SK-MEL-5 (cell line): ENCODE results near the gene ZMYM4. TPM values are rescaled to one million over a fixed set of nuclear protein-coding genes. Genes with fewer than 3 reads are reported as not detected.
A peak's percentile ranks its signal among the peaks of the same experiment; 100 is the strongest.

Experiments used
- DNase-seq: peaks from one replicate; pipeline ENCODE4 v3.0.0-alpha.2; 2016; ENCODE audit warnings: low read depth, low spot score
- in situ Hi-C: cut with HindIII; loops from 2 replicates; pipeline ENCODE4 v1.10.0; 2016; ENCODE audit warnings: low sequenced_read_pairs, high pct_unique_total_duplicates, low pct_unique_long_range_greater_than_20kb
- total RNA-seq: library from RNA; depleted of rRNA; stranded (reverse); fragments of >200 nt; shearing (Covaris generic); gene quantifications from 2 replicates; pipeline ENCODE4 v1.2.3, GENCODE V29; 2014

ZMYM4 gene
- total RNA-seq, 1 experiment from 2014 or later, result 25.3 TPM

DNA sequence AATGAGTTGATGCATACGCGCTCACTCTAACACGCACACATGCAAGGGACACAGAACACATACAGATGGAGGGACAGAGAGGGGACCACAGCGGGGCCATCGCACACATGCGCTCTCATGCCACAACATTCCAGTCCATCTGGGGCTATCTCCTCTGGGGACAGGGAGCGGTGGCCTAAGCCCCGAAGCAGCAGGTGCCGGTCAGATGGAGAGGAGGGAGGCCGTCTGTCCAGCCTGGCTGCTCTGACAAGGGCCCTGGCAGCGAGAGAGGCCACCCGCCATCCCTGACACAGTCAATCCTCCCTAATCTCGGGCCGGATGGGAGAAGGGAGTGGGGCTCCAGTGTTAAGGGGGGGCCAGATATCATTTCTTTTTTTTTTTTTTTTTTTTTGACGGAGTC, 165.2 kb downstream of the ZMYM4 start:
- in situ Hi-C loops, result no loop called here
- DNase-seq, result no peak

DNA sequence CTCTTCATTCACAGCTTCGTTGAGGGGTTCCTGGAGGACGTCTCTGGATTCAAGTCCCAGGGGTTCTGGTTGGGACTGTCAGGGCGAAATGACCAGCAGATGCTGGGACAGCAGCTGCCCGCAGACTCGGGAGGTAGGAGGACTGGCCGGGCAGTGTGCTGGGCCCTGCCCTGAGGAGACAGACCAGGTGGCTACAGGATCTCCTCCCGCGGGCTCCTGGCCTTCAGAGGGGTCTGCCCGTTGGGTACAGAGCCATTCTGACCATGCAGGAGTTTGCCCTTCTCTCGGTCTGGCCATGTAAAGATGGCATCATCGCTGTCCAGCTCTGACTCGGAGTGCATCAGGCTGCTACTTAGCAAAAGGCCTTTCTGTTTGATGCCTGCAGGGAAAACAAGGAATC, 166.2 kb downstream of the ZMYM4 start:
- in situ Hi-C loops, result no loop called here

DNA sequence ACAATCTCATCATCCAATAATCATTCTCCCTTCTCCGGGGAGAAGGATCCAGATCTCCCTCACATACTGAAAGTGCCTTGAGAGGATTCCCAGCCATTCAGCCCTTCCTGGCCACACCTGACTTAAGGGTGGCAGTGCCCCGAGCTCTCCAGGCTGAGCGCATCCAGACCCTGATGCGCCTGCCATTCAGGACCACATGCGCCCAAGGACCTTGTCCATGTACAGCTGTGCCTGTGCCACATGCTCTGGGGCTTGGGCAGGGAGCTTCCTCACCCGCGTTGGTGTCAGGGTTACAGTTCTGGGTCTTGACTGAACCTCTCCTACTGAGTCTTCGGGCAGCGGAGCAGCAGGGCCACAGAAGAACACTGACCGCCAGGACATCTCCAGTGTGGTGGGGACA, 167.6 kb downstream of the ZMYM4 start:
- in situ Hi-C loops, result no loop called here
- DNase-seq, result no peak

More for the DNA sequence above, 166.2 kb downstream of the ZMYM4 start:
- no peak for DNase-seq

DNA sequence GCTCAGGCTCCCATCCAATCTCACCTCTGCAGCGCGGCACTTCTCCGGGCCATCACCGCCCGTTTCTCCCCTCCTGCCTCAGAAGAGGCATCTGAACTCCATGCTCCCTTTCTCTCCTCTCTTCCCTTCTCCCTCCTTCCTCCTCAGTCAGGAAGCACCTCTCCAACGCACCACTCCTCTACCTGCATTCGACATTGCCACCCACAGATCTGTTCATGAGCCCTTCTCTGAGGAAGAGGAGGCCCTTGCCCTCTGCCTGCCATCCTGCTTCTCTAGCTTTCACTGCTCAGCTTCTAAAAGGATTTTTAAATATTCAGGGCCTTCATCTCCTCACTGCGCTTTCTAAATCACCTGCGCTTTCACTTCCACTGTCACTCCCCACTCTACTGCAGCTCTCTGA, 168.7 kb downstream of the ZMYM4 start:
- in situ Hi-C loops, result no loop called here

DNA sequence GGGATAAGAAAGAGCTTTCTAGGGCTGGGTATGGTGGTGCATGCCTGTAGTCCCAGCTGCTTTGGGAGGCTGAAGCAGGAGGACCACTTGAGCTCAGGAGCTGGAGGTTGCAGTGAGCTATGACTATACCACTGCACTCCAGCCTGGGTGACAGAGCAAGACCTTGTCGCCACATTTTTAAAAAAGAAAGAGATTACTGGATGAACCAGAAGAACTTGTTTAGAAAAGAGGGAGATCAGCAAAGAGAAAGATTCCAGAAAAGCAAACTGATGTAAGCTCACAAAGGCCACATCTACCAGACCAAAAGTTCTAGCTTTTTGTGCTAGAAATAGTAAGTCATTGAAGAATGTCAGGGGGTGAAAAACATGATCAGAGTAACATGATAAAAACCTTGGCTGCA, 171.1 kb downstream of the ZMYM4 start:
- in situ Hi-C loops, result no loop called here

More for the DNA sequence above, 168.7 kb downstream of the ZMYM4 start:
- no peak for DNase-seq

DNA sequence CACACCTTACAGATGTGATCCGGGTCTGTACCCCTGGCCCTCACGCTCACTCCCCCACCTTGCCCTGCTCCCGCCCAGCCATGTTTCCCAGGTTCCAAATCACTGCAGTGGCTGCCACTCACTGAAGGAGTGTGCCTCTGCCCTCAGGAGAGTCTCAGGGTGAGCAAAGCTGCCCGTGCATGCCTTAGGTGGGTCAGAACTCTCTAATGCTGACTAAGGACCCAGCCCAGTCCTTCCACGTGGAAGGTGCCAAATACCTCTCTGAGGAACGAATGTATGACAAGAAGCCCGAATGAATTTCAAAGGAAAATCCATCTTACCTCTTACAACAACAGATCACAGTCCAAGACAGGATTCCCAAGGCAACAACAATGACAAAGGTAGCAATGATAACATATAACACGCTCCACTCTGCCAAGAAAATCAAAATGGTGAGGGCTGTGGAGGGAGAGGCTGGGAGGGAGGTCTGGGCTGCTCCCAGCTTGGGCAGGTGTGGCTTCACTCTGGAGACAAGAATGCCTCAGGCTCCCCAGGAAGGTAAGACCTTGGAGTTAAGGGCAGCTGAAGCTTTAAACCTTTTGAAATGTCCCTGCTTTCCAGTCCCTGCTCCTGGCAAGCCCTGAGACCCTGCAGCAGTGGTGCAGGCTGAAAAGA, 173.5 kb downstream of the ZMYM4 start:
- in situ Hi-C loops, result no loop called here
- DNase-seq, result no peak

More for the DNA sequence above, 171.1 kb downstream of the ZMYM4 start:
- no peak for DNase-seq

DNA sequence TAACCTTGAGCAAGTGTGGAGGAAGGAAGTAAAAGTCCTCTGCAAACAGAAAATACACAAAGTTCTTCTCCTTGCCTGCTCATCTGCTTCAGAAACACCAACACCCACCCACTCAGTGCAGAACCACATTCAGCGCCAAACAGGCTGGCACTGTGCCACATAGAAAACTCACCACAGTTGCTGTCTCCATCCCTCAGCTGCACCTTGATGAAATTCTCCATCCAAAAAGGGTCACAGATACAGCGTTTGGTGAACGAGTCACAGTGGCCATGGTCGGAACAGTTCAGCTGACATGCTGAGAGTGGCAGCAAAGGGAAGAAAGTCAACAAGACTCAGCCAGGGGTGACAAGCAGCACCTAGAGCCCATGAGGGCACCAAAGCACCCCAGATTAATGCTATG, 174.2 kb downstream of the ZMYM4 start:
- in situ Hi-C loops, result no loop called here

DNA sequence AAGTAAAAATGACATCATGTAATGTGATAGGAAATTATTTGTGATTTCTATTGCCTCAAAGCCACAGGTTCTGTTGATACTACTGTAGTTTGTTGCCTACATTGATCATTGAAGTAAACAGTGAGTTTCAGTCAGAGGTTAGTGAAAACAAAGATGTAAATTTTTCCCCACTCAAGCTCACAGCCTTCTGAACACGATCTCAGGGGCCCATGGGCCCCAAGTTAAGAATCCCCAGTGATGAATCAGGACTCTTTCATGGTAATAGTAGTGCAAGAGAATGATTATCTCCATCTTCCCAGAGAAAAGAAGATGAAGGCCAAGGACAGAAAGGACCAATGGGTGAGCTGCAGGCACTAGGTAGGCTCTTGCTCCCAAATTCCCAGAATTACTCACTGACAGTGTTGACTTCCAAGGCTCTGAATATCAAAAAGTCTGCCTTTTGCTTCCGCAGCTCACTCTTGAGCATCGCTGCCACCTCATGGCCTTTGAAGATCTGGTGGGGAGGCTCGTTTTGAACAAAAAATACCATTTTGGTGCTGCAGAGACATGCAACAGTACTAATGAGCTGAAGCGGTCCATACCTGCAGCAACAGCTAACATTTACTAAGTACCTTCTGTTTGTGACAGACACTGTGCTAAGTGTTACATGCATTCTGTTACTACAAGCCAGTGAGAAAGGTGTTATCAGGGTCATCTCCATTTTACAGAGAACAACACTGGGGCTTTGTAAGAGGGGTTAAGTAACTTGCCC, 175.4 kb downstream of the ZMYM4 start:
- in situ Hi-C loops, result no loop called here
- peak; percentile 26 for DNase-seq

More for the DNA sequence above, 174.2 kb downstream of the ZMYM4 start:
- DNase-seq, result no peak

DNA sequence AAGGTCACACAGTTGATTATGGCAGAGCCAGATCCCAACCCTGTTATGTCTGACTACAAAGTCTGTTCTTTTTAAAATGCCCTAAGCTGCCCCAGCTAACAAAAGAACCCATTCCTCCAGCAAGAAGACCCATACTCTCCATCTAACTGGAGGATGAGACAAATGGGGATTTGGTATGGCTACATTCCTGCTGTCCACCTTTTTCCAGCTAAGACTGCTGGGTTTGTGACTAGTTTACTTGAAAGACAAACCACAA, 175.9 kb downstream of the ZMYM4 start:
- DNase-seq, result no peak
- in situ Hi-C loops, result no loop called here

DNA sequence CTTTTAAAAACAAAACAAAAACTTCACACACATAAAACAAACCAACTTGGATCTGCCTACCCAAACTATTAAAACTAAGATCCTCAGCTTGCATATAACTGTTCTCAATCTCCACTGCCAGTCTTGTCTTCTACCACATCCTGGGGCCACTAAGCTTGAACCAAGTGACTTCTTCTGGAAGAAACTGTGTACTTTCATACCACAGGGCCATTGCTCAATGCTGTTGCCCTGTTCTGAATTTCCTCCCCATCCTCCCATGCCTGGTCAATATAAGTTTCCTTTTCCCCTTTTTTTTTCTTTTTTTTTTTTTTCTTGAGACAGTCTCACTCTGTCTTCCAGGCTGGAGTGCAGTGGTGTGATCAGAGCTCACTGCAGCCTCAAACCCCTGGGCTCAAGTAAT, 178.8 kb downstream of the ZMYM4 start:
- DNase-seq, result no peak
- in situ Hi-C loops, result no loop called here

DNA sequence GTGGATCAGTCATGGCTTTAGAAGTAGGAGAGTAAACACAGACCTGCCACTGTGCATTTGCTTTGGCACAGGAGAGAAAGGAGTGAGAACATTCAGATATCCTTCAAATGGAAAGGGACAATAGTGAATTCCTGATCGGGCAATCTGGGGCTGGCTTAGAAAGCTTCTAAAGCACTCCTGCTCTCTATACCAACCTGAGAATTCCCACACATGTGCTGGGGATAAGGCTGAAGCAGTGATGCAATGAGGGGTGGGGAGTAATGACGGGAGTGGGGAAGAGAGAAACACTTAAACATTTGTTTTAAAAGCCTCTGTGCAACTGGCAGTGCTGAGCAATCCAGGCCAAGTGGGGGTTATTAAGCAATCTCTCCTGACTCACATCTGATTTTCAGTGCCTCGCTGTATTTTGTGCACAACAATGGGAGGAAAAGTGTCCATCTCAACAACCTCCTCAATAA, 179.9 kb downstream of the ZMYM4 start:
- in situ Hi-C loops, result no loop called here

DNA sequence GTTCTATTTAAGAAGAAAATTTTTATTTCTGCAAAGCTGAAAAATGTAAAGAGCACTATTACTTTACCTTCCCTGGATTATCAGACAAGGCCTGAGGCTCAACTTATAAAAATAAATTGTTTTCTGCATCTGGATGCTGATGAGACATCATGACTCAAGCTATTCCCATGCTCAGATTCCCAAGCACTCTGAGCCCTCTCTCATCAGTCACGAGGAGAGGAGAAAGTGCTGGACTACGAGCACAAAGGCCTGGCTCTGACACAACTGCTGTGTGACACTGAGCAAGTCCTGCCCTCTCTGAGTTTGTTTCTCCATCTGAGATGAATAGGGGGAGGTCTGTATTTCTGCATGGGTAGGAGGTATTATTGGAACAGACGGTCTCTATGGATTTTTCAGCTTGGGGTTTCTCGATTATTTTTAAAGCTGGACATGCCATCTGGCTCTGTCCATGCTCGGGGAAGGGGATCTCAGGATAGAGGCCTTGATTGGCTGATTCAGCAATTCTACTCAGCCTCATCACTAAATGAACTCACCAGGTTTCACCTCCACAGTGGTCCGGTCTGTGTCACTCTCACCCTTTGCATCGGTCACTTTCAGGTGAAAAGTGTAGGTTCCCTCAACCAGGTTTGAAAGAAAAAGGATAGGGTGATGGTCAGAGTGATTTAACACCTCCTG, 181.0 kb downstream of the ZMYM4 start:
- in situ Hi-C loops, result no loop called here
- peak; percentile 53 for DNase-seq

More for the DNA sequence above, 179.9 kb downstream of the ZMYM4 start:
- peak; percentile 79 for DNase-seq

DNA sequence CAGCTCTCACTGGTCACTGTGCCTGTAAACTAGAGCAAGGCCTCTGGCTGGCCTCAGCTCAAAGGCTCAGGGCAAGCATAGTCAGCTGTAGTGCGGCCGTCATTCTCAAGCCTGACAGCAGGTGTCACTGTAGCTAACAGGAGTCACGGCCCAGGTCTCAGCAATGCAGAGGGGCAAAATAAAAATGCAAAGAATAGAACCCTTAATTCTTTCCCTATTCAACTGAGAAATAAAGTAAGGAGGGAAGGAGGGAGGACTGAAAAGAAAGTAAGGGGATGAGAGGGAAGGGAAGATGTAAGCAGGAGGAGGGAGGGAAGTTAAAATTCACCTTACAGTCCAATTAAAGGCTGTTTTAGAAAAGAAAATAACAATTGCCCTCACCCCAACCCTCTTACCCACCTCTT, 182.6 kb downstream of the ZMYM4 start:
- peak; percentile 82 for DNase-seq
- in situ Hi-C loops, result no loop called here

DNA sequence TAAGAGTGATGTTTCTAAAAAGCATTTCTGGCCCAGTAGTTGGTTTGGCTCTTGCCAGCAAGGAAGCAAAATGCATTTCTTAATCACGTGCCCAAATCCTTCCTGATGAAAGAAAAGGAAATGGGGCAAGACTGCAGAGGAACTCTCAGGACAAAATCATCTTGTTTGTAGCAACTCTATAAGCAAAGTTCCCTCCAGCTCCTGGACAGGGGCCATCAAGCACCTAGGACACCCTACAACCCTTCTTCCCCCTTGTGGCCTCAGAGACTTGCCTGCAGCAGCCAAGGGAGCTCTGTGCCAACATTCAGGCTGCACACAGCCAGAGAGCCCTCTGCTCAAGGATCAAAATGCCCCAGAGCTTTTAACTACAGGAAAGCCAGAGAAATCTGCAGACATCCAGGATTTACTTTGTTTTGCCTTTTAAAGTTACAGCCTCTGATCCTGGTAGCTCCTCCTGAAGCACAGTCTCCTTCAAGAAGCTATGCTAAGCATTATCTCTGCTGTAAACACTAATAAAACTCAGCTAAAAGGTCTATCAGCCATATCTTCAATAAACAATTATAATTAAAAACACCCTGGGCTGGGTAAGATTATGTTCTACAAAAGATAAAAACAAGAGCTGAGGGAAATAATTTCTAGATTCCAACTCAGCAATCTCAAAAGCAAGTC, 183.7 kb downstream of the ZMYM4 start:
- no peak for DNase-seq

DNA sequence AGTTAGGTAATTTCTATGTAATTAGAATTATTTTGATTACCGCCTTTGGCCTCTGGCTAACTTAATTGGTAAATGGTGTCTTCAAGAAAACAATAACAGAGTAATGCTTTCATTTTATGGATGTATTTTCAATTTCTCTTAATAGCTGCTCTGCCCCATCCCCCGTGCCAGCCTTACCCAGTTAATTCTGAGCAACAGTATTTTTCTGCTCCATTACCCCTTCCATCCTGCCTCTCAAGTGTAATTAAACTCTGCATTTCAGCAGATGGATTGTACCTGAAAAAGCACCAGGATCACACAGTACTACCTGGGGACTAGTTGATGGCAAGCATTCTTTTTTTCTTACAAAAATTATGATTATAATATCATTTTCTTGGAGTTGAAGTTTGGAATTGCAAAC, 184.5 kb downstream of the ZMYM4 start:
- no peak for DNase-seq
- in situ Hi-C loops, result no loop called here

More for the DNA sequence above, 183.7 kb downstream of the ZMYM4 start:
- in situ Hi-C loops, result no loop called here

DNA sequence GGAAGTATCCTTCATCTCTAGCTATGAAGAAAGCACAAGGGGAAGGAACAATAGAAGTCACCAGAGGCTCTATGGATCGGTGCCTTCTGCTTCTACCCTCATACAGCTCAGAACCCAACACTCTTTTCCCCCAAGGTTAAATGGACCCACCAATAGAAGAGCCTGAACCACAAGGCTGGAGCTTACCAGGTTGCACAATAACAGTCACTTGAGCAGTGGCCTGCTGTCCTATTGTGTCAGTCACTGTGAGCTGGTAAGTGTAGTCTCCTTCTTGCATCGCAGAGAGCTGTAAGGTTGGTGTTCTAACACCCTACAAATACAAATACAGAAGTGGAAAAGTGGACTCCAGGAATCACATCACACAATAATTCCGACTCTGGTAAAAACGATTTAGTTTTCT, 185.7 kb downstream of the ZMYM4 start:
- no peak for DNase-seq
- in situ Hi-C loops, result no loop called here

DNA sequence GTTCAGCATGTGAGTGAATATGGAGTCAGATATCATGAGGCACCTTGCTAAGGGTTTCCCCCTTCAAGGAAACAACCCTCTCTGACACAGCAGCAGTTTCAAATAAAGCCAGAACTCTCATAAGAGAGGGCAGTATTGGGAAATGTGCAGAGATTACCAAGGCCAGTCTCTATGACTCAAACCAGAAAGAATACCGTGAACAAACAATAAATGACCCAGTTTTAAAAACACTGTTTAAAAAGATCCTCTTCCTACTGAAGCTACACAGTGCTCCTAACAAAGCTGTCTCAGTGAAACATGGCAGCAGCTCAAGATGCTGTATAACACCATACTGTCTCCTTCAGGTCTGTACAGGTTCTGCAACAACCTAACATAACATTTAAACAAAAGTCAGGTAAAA, 186.1 kb downstream of the ZMYM4 start:
- DNase-seq, result no peak
- in situ Hi-C loops, result no loop called here

DNA sequence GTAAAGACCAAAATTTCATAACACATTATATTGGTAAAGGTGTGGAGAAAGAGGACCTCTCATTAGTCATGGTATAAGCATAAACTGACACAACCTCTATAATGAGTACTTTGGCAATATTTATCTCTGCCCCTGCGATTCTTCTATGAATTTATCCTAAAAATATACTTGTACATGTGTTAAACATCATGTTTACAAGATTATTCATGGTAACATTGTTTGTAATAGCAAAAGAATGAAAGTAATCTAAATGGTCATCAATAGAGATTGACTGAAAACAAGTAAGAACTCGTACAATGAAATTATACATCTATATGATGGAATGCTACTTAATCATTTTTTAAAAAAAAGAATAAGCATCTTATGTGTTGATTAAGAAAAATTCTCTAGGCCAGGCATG, 192.3 kb downstream of the ZMYM4 start:
- in situ Hi-C loops, result no loop called here
- DNase-seq, result no peak
